HCT116 (cell line): ENCODE measurements around the gene FBXL7. TPM values are rescaled to one million over a fixed set of nuclear protein-coding genes. Genes with fewer than 3 reads are reported as not detected.

Experiments used
- ATAC-seq: fragments of 200-7000 bp; cut with Tn5 transposase; 2 replicates; pipeline ENCODE4 v1.9.1; 2020; ENCODE audit warnings: mild to moderate bottlenecking, moderate library complexity
- BruUV-seq: library from RNA; stranded (reverse); fragments of 400-500 nt; replicated peaks from 2 replicates; lab custom pipeline; 2021; lab: Mats Ljungman, UMichigan
- CTCF ChIA-PET: fragments of 300-600 bp; sonication (Branson Sonifier 250); formaldehyde crosslinking; loops from one replicate; lab custom pipeline; 2021; ENCODE audit warnings: antibody characterized with exemption; lab: Charles Lee
- POLR2A ChIA-PET: fragments of 300-600, 350-600 bp; sonication (Branson Sonifier 250); formaldehyde crosslinking; loops from one replicate; lab custom pipeline; 2021; ENCODE audit warnings: antibody characterized with exemption; lab: Charles Lee
- RAD21 ChIA-PET, 2 experiments: fragments of 300-600 bp; sonication (Branson Sonifier 250); formaldehyde crosslinking; loops; one replicate each; lab custom pipeline; 2023; ENCODE audit warnings: low total read pairs in 2 of 2; ENCODE audit not compliant: uncharacterized antibody in 2 of 2, unreplicated experiment in 2 of 2, low non-redundant PET in 1 of 2; lab: Charles Lee
- DNase-seq: peaks from one replicate; pipeline ENCODE4 v3.0.0-alpha.2; 2010; ENCODE audit warnings: low read depth, low spot score
- H2AFZ ChIP-seq: fragments of 200-600 bp; shearing (Covaris generic), sonication (generic); 2 replicates; pipeline ENCODE4 v1.6.1; 2017; ENCODE audit warnings: low read depth, mixed run types, mixed read lengths, antibody characterized with exemption, low read length; ENCODE audit not compliant: poor library complexity, severe bottlenecking
- H3K27ac ChIP-seq: 2 replicates; pipeline ENCODE4 v1.5.1; 2012; ENCODE audit warnings: low read depth, low read length
- H3K27me3 ChIP-seq: fragments of 200-600 bp; sonication (generic); 2 replicates; pipeline ENCODE4 v1.6.1; 2016; ENCODE audit warnings: mixed run types, low read length, mixed read lengths; ENCODE audit not compliant: insufficient read depth
- H3K36me3 ChIP-seq, 2 experiments: fragments of 200-500 bp in 1 of 2; fragments of 200-600 bp in 1 of 2; sonication (Bioruptor generic) in 1 of 2; sonication (generic) in 1 of 2; 2 replicates each; pipeline versions ENCODE4 v1.5.1 to v1.6.1; 2014 to 2016; ENCODE audit warnings: low read length in 2 of 2, inconsistent platforms in 1 of 2, mixed read lengths in 1 of 2, mixed run types in 1 of 2; ENCODE audit not compliant: insufficient read depth in 2 of 2, control insufficient read depth in 1 of 2
- H3K4me1 ChIP-seq, 2 experiments: fragments of 200-600 bp in 1 of 2; sonication (generic) in 1 of 2; 2 replicates each; pipeline versions ENCODE4 v1.5.1 to v1.6.1; 2012 to 2017; ENCODE audit warnings: low read length in 2 of 2, inconsistent platforms in 1 of 2, mild to moderate bottlenecking in 1 of 2, mixed read lengths in 1 of 2, mixed run types in 1 of 2, moderate library complexity in 1 of 2; ENCODE audit not compliant: insufficient read depth in 2 of 2, control insufficient read depth in 1 of 2
- H3K4me2 ChIP-seq: fragments of 200-600 bp; sonication (generic); 2 replicates; pipeline ENCODE4 v1.6.1; 2017; ENCODE audit warnings: mixed run types, low read length, mixed read lengths
- H3K4me3 ChIP-seq, 2 experiments: fragments of 200-600 bp in 1 of 2; sonication (generic) in 1 of 2; replicated peaks in 1 of 2; 2 replicates each; pipeline ENCODE4 v1.5.1; 2011 to 2016; ENCODE audit warnings: low read length in 2 of 2, control low read depth in 1 of 2, low read depth in 1 of 2, mild to moderate bottlenecking in 1 of 2, mixed read lengths in 1 of 2, mixed run types in 1 of 2
- H3K79me2 ChIP-seq: fragments of 200-600 bp; sonication (generic); 2 replicates; pipeline ENCODE4 v1.6.1; 2017; ENCODE audit warnings: mild to moderate bottlenecking, mixed run types, low read length, moderate library complexity, mixed read lengths; ENCODE audit not compliant: insufficient read depth
- H3K9ac ChIP-seq: fragments of 200-600 bp; sonication (generic); 2 replicates; pipeline ENCODE4 v1.6.1; 2016; ENCODE audit warnings: low read length, mixed read lengths
- H3K9me2 ChIP-seq: fragments of 200-600 bp; sonication (generic), shearing (Covaris generic); 2 replicates; pipeline ENCODE4 v1.6.1; 2017; ENCODE audit warnings: mixed run types, mild to moderate bottlenecking, moderate library complexity; ENCODE audit not compliant: insufficient read depth
- H3K9me3 ChIP-seq, 2 experiments: fragments of 200-500 bp in 1 of 2; fragments of 200-600 bp in 1 of 2; sonication (Bioruptor generic) in 1 of 2; sonication (generic) in 1 of 2; 2 replicates each; pipeline ENCODE4 v1.6.1; 2014 to 2017; ENCODE audit warnings: low read length in 2 of 2, mixed read lengths in 2 of 2, inconsistent platforms in 1 of 2, low read depth in 1 of 2, mild to moderate bottlenecking in 1 of 2, mixed run types in 1 of 2, moderate library complexity in 1 of 2; ENCODE audit not compliant: control insufficient read depth in 1 of 2, insufficient read depth in 1 of 2
- H4K20me1 ChIP-seq: fragments of 200-600 bp; sonication (generic), shearing (Covaris generic); 2 replicates; pipeline ENCODE4 v1.6.1; 2017; ENCODE audit warnings: mixed run types, mild to moderate bottlenecking, moderate library complexity; ENCODE audit not compliant: insufficient read depth
- ATF3 ChIP-seq: IDR thresholded peaks from 2 replicates; pipeline ENCODE4 v1.6.1; 2012
- CBX3 ChIP-seq: IDR thresholded peaks from 2 replicates; pipeline ENCODE4 v1.6.1; 2012; ENCODE audit warnings: low read depth
- CEBPB ChIP-seq: IDR thresholded peaks from 2 replicates; pipeline ENCODE4 v1.6.1; 2012; ENCODE audit warnings: low read depth
- EZH2 ChIP-seq: fragments of 200-600 bp; sonication (generic); IDR thresholded peaks from 2 replicates; pipeline ENCODE4 v1.6.1; 2017; ENCODE audit warnings: antibody characterized with exemption, mixed run types
- EZH2phosphoT487 ChIP-seq: fragments of 200-600 bp; IDR thresholded peaks from 2 replicates; pipeline ENCODE4 v1.6.1; 2018; ENCODE audit warnings: antibody characterized with exemption, borderline replicate concordance
- FOSL1 ChIP-seq: IDR thresholded peaks from 2 replicates; pipeline ENCODE4 v1.6.1; 2012; ENCODE audit warnings: low read depth
- JUND ChIP-seq: IDR thresholded peaks from 2 replicates; pipeline ENCODE4 v1.6.1; 2012
- POLR2A ChIP-seq: IDR thresholded peaks from 2 replicates; pipeline ENCODE4 v1.7.0; 2011; ENCODE audit warnings: borderline replicate concordance; ENCODE audit not compliant: insufficient read depth, insufficient read length; ENCODE audit errors: extremely low read depth
- POLR2AphosphoS5 ChIP-seq: IDR thresholded peaks from 2 replicates; pipeline ENCODE4 v1.6.1; 2011; ENCODE audit warnings: mild to moderate bottlenecking, low read depth, low read length, moderate library complexity
- SIN3A ChIP-seq: IDR thresholded peaks from 2 replicates; pipeline ENCODE4 v1.6.1; 2012; ENCODE audit warnings: low read depth
- SP1 ChIP-seq: IDR thresholded peaks from 2 replicates; pipeline ENCODE4 v1.6.1; 2012; ENCODE audit warnings: low read depth
- SRF ChIP-seq: IDR thresholded peaks from 2 replicates; pipeline ENCODE4 v1.6.1; 2012; ENCODE audit warnings: low read depth
- TCF7L2 ChIP-seq: IDR thresholded peaks from 2 replicates; pipeline ENCODE4 v1.7.0; 2011; ENCODE audit warnings: borderline replicate concordance, inconsistent platforms; ENCODE audit not compliant: insufficient read depth, insufficient read length; ENCODE audit errors: extremely low read depth
- YY1 ChIP-seq: IDR thresholded peaks from 2 replicates; pipeline ENCODE4 v1.6.1; 2011; ENCODE audit warnings: low read length, low read depth, moderate library complexity, mild to moderate bottlenecking; ENCODE audit not compliant: insufficient replicate concordance; ENCODE audit errors: extremely low read depth
- ZBTB33 ChIP-seq: IDR thresholded peaks from 2 replicates; pipeline ENCODE4 v1.6.1; 2011; ENCODE audit warnings: mild to moderate bottlenecking, low read length, moderate library complexity; ENCODE audit not compliant: insufficient replicate concordance; ENCODE audit errors: extremely low read depth
- ZNF274 ChIP-seq: fragments of 200-500 bp; sonication (Bioruptor generic); IDR thresholded peaks from 2 replicates; pipeline ENCODE4 v1.6.1; 2014; ENCODE audit warnings: mild to moderate bottlenecking, low read depth, low read length, inconsistent platforms
- intact Hi-C: fragments of 100-400 bp; cut with micrococcal nuclease; formaldehyde crosslinking; loops from 2 replicates; pipeline ENCODE4 v1.10.0; 2022
- total RNA-seq: library from RNA; stranded (reverse); gene quantifications from one replicate; pipeline ENCODE4 v1.2.1, GENCODE V29; 2021; ENCODE audit not compliant: unreplicated experiment

Gene FBXL7
- total RNA-seq, 1 experiment from 2014 or later = 0.05 TPM

GRCh38 chr5:15852949-15853348, 353.0 kb downstream of the FBXL7 start:
- ATAC-seq (no peak), DNase-seq (no peak)
- no peaks in the 10 kb centered on the region for H4K20me1 ChIP-seq
- TF ChIP-seq JUND (no peak), CBX3 (no peak), ATF3 (no peak), SRF (no peak), YY1 (no peak), EZH2 (no peak), POLR2A (no peak), EZH2phosphoT487 (no peak), ZNF274 (no peak), CEBPB (no peak), FOSL1 (no peak), SP1 (no peak), ZBTB33 (no peak), SIN3A (no peak), TCF7L2 (no peak), POLR2AphosphoS5 (no peak)
- no peak overlapping the region for H2AFZ ChIP-seq
- BruUV-seq = no TSS peak
- H3K9me2 ChIP-seq = no peaks in the 10 kb centered on the region
- H3K79me2 ChIP-seq = no peaks in the 10 kb centered on the region
- H3K27me3 ChIP-seq = no peaks in the 10 kb centered on the region
- H3K4me3 ChIP-seq = no peak overlapping the region
- intact Hi-C loops = no loop called here
- ChIA-PET CTCF (no interaction called here), RAD21 (no interaction called here), POLR2A (no interaction called here)
- no peaks in the 10 kb centered on the region for H3K36me3 ChIP-seq
- H3K4me2 ChIP-seq = no peak overlapping the region
- H3K27ac ChIP-seq = no peak overlapping the region
- no peak overlapping the region for H3K9ac ChIP-seq
- peaks cover 3 to 18% of the 10 kb centered on the region in 2 experiments; a peak in 2 of 4 replicates for H3K9me3 ChIP-seq
- no peaks in the 10 kb centered on the region for H3K4me1 ChIP-seq
